Neuronal stem cell (in vitro differentiated cells): ENCODE results near the gene SERPINB5.

Experiments
- DNase-seq: peaks from one replicate; pipeline ENCODE4 v3.0.0-alpha.2; 2013; ENCODE audit warnings: low spot score
- H2AFZ ChIP-seq: one replicate; pipeline ENCODE4 v1.6.1; 2013; ENCODE audit warnings: mild to moderate bottlenecking, low read length, inconsistent platforms
- H2AK5ac ChIP-seq: 2 replicates; pipeline ENCODE4 v1.6.1; 2013; ENCODE audit warnings: low read depth, mild to moderate bottlenecking, inconsistent platforms, low read length, moderate library complexity, mixed read lengths
- H2BK120ac ChIP-seq: 2 replicates; pipeline ENCODE4 v1.6.1; 2013; ENCODE audit warnings: low read depth, mild to moderate bottlenecking, inconsistent platforms, low read length, moderate library complexity, mixed read lengths
- H2BK12ac ChIP-seq: one replicate; pipeline ENCODE4 v1.6.1; 2013; ENCODE audit warnings: low read length, inconsistent platforms
- H2BK15ac ChIP-seq: 2 replicates; pipeline ENCODE4 v1.6.1; 2013; ENCODE audit warnings: mild to moderate bottlenecking, low read length, inconsistent platforms, mixed read lengths
- H2BK5ac ChIP-seq: one replicate; pipeline ENCODE4 v1.6.1; 2013; ENCODE audit warnings: inconsistent platforms, mild to moderate bottlenecking, low read length, moderate library complexity
- H3K14ac ChIP-seq: one replicate; pipeline ENCODE4 v1.6.1; 2013; ENCODE audit warnings: low read length, inconsistent platforms
- H3K18ac ChIP-seq: 2 replicates; pipeline ENCODE4 v1.6.1; 2013; ENCODE audit warnings: low read length, inconsistent platforms
- H3K23ac ChIP-seq: 2 replicates; pipeline ENCODE4 v1.6.1; 2013; ENCODE audit warnings: low read depth, mild to moderate bottlenecking, mixed read lengths, low read length, inconsistent platforms; ENCODE audit not compliant: poor library complexity
- H3K27ac ChIP-seq: replicated peaks from 3 replicates; pipeline ENCODE4 v1.5.1; 2013; ENCODE audit warnings: low read length, inconsistent platforms
- H3K27me3 ChIP-seq, 3 experiments: 2 replicates each; pipeline ENCODE4 v1.6.1; 2013; ENCODE audit warnings: low read length in 3 of 3, mild to moderate bottlenecking in 2 of 3, inconsistent platforms in 1 of 3, low read depth in 1 of 3, mixed read lengths in 1 of 3, moderate library complexity in 1 of 3; ENCODE audit not compliant: control insufficient read depth in 3 of 3, insufficient read depth in 3 of 3
- H3K36me3 ChIP-seq, 2 donors: replicated peaks in 1 of 2; 2 replicates each; pipeline ENCODE4 v1.6.1; 2013; ENCODE audit warnings: low read length in 2 of 2; ENCODE audit not compliant: control insufficient read depth in 2 of 2, insufficient read depth in 2 of 2
- H3K4ac ChIP-seq: 2 replicates; pipeline ENCODE4 v1.6.1; 2013; ENCODE audit warnings: inconsistent platforms, mild to moderate bottlenecking, low read length, moderate library complexity
- H3K4me1 ChIP-seq, 2 donors: 1 replicate in 1 of 2; 2 replicates in 1 of 2; pipeline ENCODE4 v1.6.1; 2013; ENCODE audit warnings: low read length in 2 of 2, low read depth in 1 of 2; ENCODE audit not compliant: control insufficient read depth in 2 of 2, insufficient read depth in 1 of 2
- H3K4me2 ChIP-seq: one replicate; pipeline ENCODE4 v1.6.1; 2013; ENCODE audit warnings: mild to moderate bottlenecking, low read length, inconsistent platforms; ENCODE audit not compliant: insufficient read depth, poor library complexity, severe bottlenecking
- H3K4me3 ChIP-seq, 2 donors: 2 replicates each; pipeline ENCODE4 v1.5.1; 2013; ENCODE audit warnings: low read length in 2 of 2, mild to moderate bottlenecking in 2 of 2, inconsistent platforms in 1 of 2, moderate library complexity in 1 of 2
- H3K79me1 ChIP-seq: one replicate; pipeline ENCODE4 v1.6.1; 2013; ENCODE audit warnings: low read depth, mild to moderate bottlenecking, inconsistent platforms, low read length, moderate library complexity
- H3K9ac ChIP-seq: one replicate; pipeline ENCODE4 v1.6.1; 2013; ENCODE audit warnings: mild to moderate bottlenecking, low read depth, low read length, inconsistent platforms; ENCODE audit not compliant: poor library complexity
- H3K9me3 ChIP-seq, 2 donors: replicated peaks in 1 of 2; 2 replicates each; pipeline versions ENCODE3 to v1.6.1; 2013; ENCODE audit warnings: low read length in 2 of 2, mild to moderate bottlenecking in 2 of 2, inconsistent platforms in 1 of 2, low read depth in 1 of 2, mixed read lengths in 1 of 2, moderate library complexity in 1 of 2; ENCODE audit not compliant: control insufficient read depth in 2 of 2, insufficient read depth in 1 of 2
- H4K8ac ChIP-seq: one replicate; pipeline ENCODE4 v1.6.1; 2013; ENCODE audit warnings: low read depth, mild to moderate bottlenecking, inconsistent platforms, low read length, moderate library complexity
- H4K91ac ChIP-seq: one replicate; pipeline ENCODE4 v1.6.1; 2013; ENCODE audit warnings: low read length, low read depth, mild to moderate bottlenecking, inconsistent platforms; ENCODE audit not compliant: poor library complexity
- WGBS, 2 donors: extraction: QIAGEN DNeasy Blood & Tissue Kit; methylation state at CpG; one replicate each; pipeline ENCODE4 v1.1.7; 2013; ENCODE audit warnings: missing lambda C conversion rate in 2 of 2, mixed read lengths in 1 of 2; ENCODE audit not compliant: insufficient read length in 2 of 2, insufficient replicate concordance in 1 of 2; ENCODE audit errors: extremely low coverage in 2 of 2; 5-methylcytosine and 5-hydroxymethylcytosine counted together

The SERPINB5 gene

DNA sequence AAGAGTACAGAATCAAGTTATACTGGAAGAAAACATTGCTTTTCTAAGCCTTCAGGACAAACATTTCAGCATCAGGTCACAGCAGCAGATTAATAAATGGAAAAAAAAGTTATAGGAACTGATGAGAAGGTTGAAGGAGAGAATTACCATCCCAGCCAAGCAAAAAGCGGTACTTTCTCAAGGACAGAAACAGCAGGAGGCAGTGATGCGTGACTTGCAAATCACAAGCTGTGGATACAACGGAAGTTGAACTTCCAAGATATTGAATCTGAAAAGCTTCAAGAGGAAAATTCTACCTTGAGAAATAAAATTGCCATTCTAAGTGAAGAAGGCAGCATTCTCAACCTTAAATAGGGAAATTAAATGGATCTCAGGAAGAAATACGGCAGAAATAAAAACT is 46.9 kb downstream of the SERPINB5 start:
- Histone ChIP-seq H2AFZ (peak overlapping the region; percentile 69), H3K79me1 (no peaks in the 10 kb centered on the region), H3K18ac (no peak overlapping the region), H2BK12ac (no peak overlapping the region), H3K4me3 (no peak overlapping the region), H3K4me2 (no peak overlapping the region), H2BK15ac (no peak overlapping the region), H3K27ac (no peak overlapping the region), H3K9me3 (peaks cover 0 to 2% of the 10 kb centered on the region in 2 donors), H2BK5ac (no peak overlapping the region), H4K8ac (no peak overlapping the region), H3K23ac (no peak overlapping the region), H3K14ac (no peak overlapping the region), H3K4me1 (peaks cover 0 to under 1% of the 10 kb centered on the region in 2 donors), H3K4ac (no peak overlapping the region), H3K36me3 (no peaks in the 10 kb centered on the region), H3K27me3 (no peaks in the 10 kb centered on the region), H3K9ac (no peak overlapping the region), H4K91ac (no peak overlapping the region), H2AK5ac (no peak overlapping the region), H2BK120ac (no peak overlapping the region)
- no peak for DNase-seq
- no CpG with 5 or more reads among the region's 4 CpGs for WGBS, 2 donors

DNA sequence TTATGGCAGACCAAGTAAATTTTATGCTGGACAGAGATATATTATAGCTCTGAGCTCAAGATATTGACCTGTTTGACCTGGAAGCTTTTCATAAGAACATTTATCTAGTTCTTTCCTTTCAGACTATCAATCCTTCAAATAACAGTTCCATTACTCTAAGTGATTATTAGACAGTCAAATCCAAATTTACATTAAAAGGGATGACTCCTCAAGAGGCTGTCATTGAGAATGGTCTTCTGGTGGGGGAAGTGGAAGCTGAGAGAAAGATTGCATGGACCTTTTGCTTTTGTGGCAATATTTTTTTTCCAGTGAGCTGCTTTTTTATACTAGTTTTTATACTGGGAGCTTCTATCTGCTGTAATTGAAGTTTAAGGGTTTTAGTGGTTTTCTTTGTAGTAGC is 50.5 kb downstream of the SERPINB5 start:
- no peak overlapping the region for H3K23ac ChIP-seq
- no peaks in the 10 kb centered on the region for H3K27me3 ChIP-seq
- no peak for DNase-seq
- H3K4me3 ChIP-seq: no peak overlapping the region
- peaks cover 0 to 2% of the 10 kb centered on the region in 2 donors for H3K9me3 ChIP-seq
- H2BK12ac ChIP-seq: no peak overlapping the region
- no peaks in the 10 kb centered on the region for H3K36me3 ChIP-seq
- H3K9ac ChIP-seq: no peak overlapping the region
- H3K79me1 ChIP-seq: no peaks in the 10 kb centered on the region
- H3K4ac ChIP-seq: no peak overlapping the region
- no peak overlapping the region for H2BK120ac ChIP-seq
- H3K18ac ChIP-seq: no peak overlapping the region
- no peak overlapping the region for H2AK5ac ChIP-seq
- H2BK15ac ChIP-seq: no peak overlapping the region
- no peak overlapping the region for H4K8ac ChIP-seq
- H3K14ac ChIP-seq: no peak overlapping the region
- no peak overlapping the region for H4K91ac ChIP-seq
- H3K27ac ChIP-seq: no peak overlapping the region
- H3K4me1 ChIP-seq: no peaks in the 10 kb centered on the region
- H3K4me2 ChIP-seq: no peak overlapping the region
- H2BK5ac ChIP-seq: no peak overlapping the region
- no peak overlapping the region for H2AFZ ChIP-seq

DNA sequence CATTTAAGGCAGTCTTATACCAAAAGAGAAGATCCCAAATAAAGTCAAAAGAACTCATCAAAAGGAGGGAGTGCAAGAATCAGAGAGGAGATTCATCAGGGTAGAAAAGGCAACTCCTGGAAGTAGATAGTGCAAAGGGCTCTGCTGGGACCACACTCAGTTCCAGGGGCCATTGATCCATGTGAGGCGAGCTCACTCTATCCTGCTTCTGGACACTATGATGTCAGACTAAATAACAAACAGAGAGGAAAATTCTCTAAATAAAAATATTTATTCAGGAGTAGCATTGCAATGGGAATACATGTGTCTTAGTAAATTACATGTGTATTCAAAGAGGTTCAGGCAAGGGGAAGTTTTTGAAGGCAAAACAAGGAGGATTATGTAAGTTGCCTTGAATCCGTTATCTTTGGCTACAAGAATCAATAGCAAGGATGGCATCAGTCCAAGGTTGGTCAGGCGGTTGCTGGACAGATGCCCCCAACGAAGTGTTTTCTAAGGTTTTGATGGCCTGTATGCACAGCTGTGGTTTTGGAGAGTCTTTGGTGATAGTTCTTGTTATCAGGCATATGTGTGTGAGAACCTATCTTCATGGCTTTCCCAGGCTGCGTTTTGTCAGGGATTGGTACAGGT is 52.2 kb downstream of the SERPINB5 start:
- H3K4me3 ChIP-seq: no peak overlapping the region
- no peak overlapping the region for H2BK15ac ChIP-seq
- H2AFZ ChIP-seq: no peak overlapping the region
- no peak overlapping the region for H3K9ac ChIP-seq
- no peak overlapping the region for H2AK5ac ChIP-seq
- no peak overlapping the region for H2BK120ac ChIP-seq
- no peak overlapping the region for H2BK5ac ChIP-seq
- no peak overlapping the region for H3K14ac ChIP-seq
- no peak overlapping the region for H3K23ac ChIP-seq
- H4K8ac ChIP-seq: no peak overlapping the region
- no peak overlapping the region for H4K91ac ChIP-seq
- DNase-seq: no peak
- H3K4ac ChIP-seq: no peak overlapping the region
- no peaks in the 10 kb centered on the region for H3K79me1 ChIP-seq
- H3K27me3 ChIP-seq: no peaks in the 10 kb centered on the region
- H3K27ac ChIP-seq: no peak overlapping the region
- no peak overlapping the region for H3K4me2 ChIP-seq
- no peaks in the 10 kb centered on the region for H3K36me3 ChIP-seq
- WGBS, 2 donors: no CpG with 5 or more reads among the region's 5 CpGs
- no peaks in the 10 kb centered on the region for H3K4me1 ChIP-seq
- H3K9me3 ChIP-seq: peaks cover 0 to 2% of the 10 kb centered on the region in 2 donors
- no peak overlapping the region for H3K18ac ChIP-seq
- no peak overlapping the region for H2BK12ac ChIP-seq

DNA sequence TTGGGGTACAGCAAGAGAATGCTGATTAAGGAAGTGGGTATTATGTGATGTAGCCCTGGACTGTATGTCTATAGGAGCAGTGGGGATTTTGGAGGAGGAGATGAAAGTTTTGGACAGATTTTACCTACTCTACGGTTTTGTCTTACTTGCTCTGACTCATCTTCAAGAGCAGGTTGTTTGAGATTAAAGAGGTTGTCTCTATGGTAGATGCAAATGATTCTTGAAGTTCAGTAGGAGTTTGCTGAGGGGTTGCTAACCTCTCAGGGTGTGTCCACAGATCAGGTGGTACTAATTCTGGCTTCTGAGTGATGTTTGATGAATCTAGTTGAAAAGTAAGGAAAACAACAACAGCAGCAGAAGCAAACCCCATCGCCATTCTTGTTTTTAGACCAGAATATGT is 55.7 kb downstream of the SERPINB5 start:
- no peak overlapping the region for H2BK5ac ChIP-seq
- H3K14ac ChIP-seq: no peak overlapping the region
- H3K18ac ChIP-seq: no peak overlapping the region
- no peaks in the 10 kb centered on the region for H3K4me1 ChIP-seq
- no peaks in the 10 kb centered on the region for H3K79me1 ChIP-seq
- H2BK120ac ChIP-seq: no peak overlapping the region
- no peak overlapping the region for H2AK5ac ChIP-seq
- no peak overlapping the region for H4K8ac ChIP-seq
- no peak overlapping the region for H3K4me2 ChIP-seq
- H3K4ac ChIP-seq: no peak overlapping the region
- H3K23ac ChIP-seq: no peak overlapping the region
- no peak for DNase-seq
- no peak overlapping the region for H2BK12ac ChIP-seq
- H3K36me3 ChIP-seq: no peaks in the 10 kb centered on the region
- no peak overlapping the region for H2AFZ ChIP-seq
- H3K9me3 ChIP-seq: peaks cover 2 to 3% of the 10 kb centered on the region in 2 donors
- H2BK15ac ChIP-seq: no peak overlapping the region
- no CpG with 5 or more reads among the region's 2 CpGs for WGBS, 2 donors
- H3K9ac ChIP-seq: no peak overlapping the region
- H4K91ac ChIP-seq: no peak overlapping the region
- H3K27me3 ChIP-seq: no peaks in the 10 kb centered on the region
- no peak overlapping the region for H3K4me3 ChIP-seq
- H3K27ac ChIP-seq: no peak overlapping the region
